C1 segment of cervical spinal cord (tissue), 14 donors: ENCODE data around the gene PRRT2.
A peak's percentile ranks its signal among the peaks of the same experiment; 100 is the strongest.

ENCODE experiments used
- DNase-seq, 14 donors: peaks; one replicate each; lab custom pipeline; 2025; lab: John Stamatoyannopoulos, UW

PRRT2 gene

GRCh38 chr16:29811170-29811895 lies 660 bp upstream of the PRRT2 start:
- DNase-seq: peak; percentile 56 to 96 (median 84)

- peak in 2 of 14 donors; percentile 30 to 69 for DNase-seq
Measured at GRCh38 chr16:29812754-29813643, 1.0 kb downstream of the PRRT2 start.

- DNase-seq: peak in 1 of 14 donors; percentile 38
Measured at GRCh38 chr16:29813644-29814562, 1.9 kb downstream of the PRRT2 start.

- peak in 1 of 14 donors; percentile 42 for DNase-seq
Measured at GRCh38 chr16:29814592-29814991, 2.6 kb downstream of the PRRT2 start.

- DNase-seq: peak in 4 of 14 donors; percentile 17 to 41 (median 30)
Measured at GRCh38 chr16:29815032-29815721, 3.2 kb downstream of the PRRT2 start.

- DNase-seq: peak; percentile 87 to 99 (median 98)
Measured at GRCh38 chr16:29815793-29816693, 4.0 kb downstream of the PRRT2 start, which contains the start of gene PAGR1. Gene PAGR1 (plus strand): TSS chr16:29816152. CDS start chr16:29816526, 374 bp downstream.

- DNase-seq: peak in 8 of 14 donors; percentile 57 to 73 (median 64)
Measured at GRCh38 chr16:29816694-29817441, 4.9 kb downstream of the PRRT2 start.

- no peak for DNase-seq
Measured at GRCh38 chr16:29818082-29818481, 6.1 kb downstream of the PRRT2 start.

GRCh38 chr16:29819506-29819905 lies 7.5 kb downstream of the PRRT2 start:
- DNase-seq: peak in 1 of 14 donors; percentile 42

GRCh38 chr16:29820271-29820701 lies 8.3 kb downstream of the PRRT2 start, which contains the start of gene MVP:
Gene MVP (plus strand): TSS chr16:29820462. CDS start chr16:29830550, 10,088 bp downstream.
- peak in 9 of 14 donors; percentile 21 to 75 (median 38) for DNase-seq

- DNase-seq: peak in 2 of 14 donors; percentile 24 to 35
Measured at GRCh38 chr16:29820730-29821642, 9.0 kb downstream of the PRRT2 start.

- no peak for DNase-seq
Measured at GRCh38 chr16:29821643-29822115, 9.7 kb downstream of the PRRT2 start.

- no peak for DNase-seq
Measured at GRCh38 chr16:29824589-29825144, 12.7 kb downstream of the PRRT2 start.

- peak in 8 of 14 donors; percentile 24 to 99 (median 62) for DNase-seq
Measured at GRCh38 chr16:29825145-29826044, 13.4 kb downstream of the PRRT2 start.

GRCh38 chr16:29826342-29826695 lies 14.3 kb downstream of the PRRT2 start:
- no peak for DNase-seq

- no peak for DNase-seq
Measured at GRCh38 chr16:29830774-29831173, 18.8 kb downstream of the PRRT2 start.
